Measurements from ENCODE around the gene CDK8.

Gene CDK8

DNA sequence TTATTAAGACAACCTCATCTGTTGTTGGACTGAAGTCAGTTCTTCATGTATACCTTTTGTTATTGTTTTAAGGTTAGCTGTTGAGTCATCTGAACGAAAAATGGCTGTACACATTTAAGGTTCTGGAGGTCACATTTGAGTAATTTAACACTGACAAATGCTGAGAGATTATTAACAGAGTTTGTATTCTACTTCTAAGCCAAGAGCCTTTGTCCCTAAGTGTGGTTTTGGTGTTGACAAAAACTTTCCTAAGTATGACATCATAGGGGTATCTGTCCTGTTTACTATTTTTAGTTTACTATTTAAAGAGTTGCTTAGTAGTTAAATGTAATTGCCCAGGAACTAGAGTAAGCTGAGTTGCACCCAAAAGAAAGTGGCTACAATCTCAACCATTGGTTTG lies 71.9 kb downstream of the CDK8 start:
- TF ChIP-seq, protein P1, sequence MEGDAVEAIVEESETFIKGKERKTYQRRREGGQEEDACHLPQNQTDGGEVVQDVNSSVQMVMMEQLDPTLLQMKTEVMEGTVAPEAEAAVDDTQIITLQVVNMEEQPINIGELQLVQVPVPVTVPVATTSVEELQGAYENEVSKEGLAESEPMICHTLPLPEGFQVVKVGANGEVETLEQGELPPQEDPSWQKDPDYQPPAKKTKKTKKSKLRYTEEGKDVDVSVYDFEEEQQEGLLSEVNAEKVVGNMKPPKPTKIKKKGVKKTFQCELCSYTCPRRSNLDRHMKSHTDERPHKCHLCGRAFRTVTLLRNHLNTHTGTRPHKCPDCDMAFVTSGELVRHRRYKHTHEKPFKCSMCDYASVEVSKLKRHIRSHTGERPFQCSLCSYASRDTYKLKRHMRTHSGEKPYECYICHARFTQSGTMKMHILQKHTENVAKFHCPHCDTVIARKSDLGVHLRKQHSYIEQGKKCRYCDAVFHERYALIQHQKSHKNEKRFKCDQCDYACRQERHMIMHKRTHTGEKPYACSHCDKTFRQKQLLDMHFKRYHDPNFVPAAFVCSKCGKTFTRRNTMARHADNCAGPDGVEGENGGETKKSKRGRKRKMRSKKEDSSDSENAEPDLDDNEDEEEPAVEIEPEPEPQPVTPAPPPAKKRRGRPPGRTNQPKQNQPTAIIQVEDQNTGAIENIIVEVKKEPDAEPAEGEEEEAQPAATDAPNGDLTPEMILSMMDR (IDR thresholded peaks at IDR 0.05; ENCODE audit: insufficient read depth, low read depth, low read length, missing control alignments) = no peak
- H3K4me3 ChIP-seq (ENCODE audit: low read length) = no peak overlapping the region
- DNase-seq (ENCODE audit: low read depth) = peak; percentile 39

DNA sequence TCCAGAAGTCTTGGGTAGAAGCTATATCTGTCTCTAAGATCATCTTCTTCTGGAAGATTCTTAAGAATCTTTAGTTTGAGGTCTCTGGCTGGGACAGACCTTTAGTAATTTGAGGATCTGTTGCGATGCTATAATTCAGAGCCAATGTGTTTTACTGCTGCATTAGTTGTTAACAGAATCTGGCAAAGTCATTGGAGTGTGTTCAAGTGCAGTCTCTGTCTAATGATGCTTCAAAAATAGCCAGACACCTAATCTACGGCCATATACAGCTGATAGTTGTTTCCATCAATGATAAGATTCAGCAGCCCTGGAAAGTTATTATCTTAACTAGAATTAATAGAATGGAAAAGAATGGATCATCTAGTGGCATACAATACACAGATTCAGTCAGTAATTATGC lies 72.6 kb downstream of the CDK8 start:
- H3K4me3 ChIP-seq (ENCODE audit: low read length) = no peak overlapping the region
- DNase-seq (ENCODE audit: low read depth) = no peak
- TF ChIP-seq, protein P1 (IDR thresholded peaks at IDR 0.05; ENCODE audit: insufficient read depth, low read depth, low read length, missing control alignments) = no peak

DNA sequence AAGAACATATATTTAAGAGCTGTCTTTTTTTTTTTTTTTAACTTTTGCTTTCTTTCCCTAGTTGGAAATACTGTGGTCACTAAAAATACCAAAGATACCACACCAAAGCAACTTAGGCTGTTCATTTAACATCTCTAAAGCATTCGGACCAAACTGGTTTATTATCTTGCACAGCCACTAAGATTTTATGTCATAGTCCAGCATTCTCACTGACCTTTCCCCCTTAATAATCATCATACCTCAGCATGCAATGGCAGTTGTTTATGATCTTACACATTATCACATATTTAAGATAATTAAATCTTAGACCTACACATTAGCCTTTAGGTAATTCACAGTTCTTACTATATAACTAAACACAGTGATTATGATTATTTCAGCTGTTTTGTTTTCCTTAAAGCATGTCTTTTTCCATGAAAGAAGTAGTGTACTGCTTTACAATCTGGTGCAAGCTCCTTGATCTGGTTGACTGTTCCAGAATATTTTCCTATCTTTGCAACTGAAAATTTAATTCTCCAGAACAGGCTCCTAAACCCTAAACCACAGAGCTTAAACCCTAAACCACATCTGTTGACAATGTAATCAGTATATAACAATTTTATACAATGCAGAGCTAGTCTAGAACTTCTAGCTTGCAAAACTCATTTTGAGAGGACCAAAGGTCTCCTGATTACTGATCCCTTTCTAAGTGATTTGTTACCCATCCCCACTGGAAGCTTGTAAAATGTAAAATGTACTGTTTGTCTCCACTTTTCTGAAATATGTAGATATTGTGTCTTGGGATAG lies 74.2 kb downstream of the CDK8 start:
- no peak for DNase-seq (ENCODE audit: low read depth)
- no peak overlapping the region for H3K4me3 ChIP-seq (ENCODE audit: low read length)
- TF ChIP-seq, protein P1 (IDR thresholded peaks at IDR 0.05; ENCODE audit: insufficient read depth, low read depth, low read length, missing control alignments) = no peak

DNA sequence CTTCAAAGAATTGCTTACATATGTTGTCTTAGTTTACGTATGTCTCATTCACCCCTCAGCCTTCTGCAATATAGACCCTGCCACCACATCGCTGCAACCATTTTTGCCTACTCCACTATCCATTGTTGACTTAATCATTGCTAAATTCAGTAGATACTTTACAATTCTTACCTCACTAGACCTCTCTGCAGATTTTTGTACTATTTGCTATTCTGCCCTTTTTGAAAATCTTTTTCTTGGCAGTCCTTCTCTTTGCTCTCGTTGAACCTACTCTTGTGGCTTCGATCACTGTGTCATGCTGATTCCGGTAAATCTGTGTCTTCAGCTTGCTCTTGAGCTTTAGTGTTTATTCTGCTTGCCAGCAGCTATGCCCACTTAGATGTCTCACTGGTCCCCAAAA lies 81.2 kb downstream of the CDK8 start:
- TF ChIP-seq, protein P1 (IDR thresholded peaks at IDR 0.05; ENCODE audit: insufficient read depth, low read depth, low read length, missing control alignments) = no peak
- no peak overlapping the region for H3K4me3 ChIP-seq (ENCODE audit: low read length)
- no peak for DNase-seq (ENCODE audit: low read depth)

DNA sequence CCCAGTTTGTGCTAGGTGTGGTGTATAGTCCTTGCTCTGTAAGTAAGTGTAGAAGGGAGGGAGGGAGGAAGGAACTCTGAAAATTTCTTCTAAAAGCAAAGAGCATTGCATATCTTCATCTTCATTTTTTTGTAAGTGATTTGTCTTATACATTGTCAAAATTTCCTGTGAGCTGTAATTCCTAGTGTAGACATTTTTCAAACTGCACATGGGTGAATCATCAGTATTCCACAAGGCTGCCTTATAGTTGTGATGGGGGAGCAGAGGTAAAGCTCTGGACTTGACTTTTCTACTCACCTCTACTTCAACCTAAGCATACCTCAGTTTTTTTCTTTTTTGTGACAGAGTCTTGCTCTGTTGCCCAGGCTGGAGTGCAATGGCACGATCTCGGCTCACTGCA lies 86.9 kb downstream of the CDK8 start:
- H3K4me3 ChIP-seq (ENCODE audit: low read length) = no peak overlapping the region
- TF ChIP-seq, protein P1 (IDR thresholded peaks at IDR 0.05; ENCODE audit: insufficient read depth, low read depth, low read length, missing control alignments) = no peak
- no peak for DNase-seq (ENCODE audit: low read depth)

DNA sequence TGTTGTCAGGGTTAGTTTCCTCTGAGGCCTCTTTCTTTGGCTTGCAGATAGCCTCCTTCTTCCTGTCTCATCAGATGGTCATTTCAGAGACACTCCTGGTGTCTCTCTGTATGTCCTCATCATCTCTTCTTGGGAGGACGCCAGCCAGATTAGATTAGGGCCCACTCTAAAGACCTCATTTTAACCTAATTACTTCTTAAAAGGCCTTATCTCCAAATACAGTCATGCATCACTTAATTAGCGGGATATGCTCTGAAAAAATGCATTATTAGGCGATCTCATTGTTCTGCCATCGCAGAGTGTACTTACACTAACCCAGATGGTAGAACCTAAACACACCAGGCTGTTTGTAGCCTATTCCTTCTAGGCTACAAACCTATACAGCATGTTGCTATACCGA lies 89.0 kb downstream of the CDK8 start:
- H3K4me3 ChIP-seq (ENCODE audit: low read length) = no peak overlapping the region
- DNase-seq (ENCODE audit: low read depth) = no peak
- TF ChIP-seq, protein P1 (IDR thresholded peaks at IDR 0.05; ENCODE audit: insufficient read depth, low read depth, low read length, missing control alignments) = no peak

DNA sequence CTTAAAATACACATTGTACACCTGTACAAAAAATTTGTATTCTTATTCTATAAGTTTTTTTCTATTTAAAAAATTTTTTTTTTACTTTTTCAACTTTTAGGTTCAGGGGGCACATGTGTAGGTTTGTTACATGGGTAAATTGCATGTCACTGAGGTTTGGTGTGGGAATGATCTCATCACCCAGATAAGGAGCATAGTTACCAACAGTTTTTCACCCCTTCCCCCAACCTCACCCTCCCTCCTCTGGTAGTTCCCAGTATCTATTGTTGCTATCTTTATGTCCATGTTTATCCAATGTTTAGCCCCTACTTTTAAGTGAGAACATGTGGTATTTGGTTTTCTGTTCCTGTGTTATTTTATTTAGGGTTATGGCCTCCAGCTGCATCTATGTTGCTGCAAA lies 89.9 kb downstream of the CDK8 start:
- DNase-seq (ENCODE audit: low read depth) = no peak
- TF ChIP-seq, protein P1 (IDR thresholded peaks at IDR 0.05; ENCODE audit: insufficient read depth, low read depth, low read length, missing control alignments) = no peak
- no peak overlapping the region for H3K4me3 ChIP-seq (ENCODE audit: low read length)

Data from epithelial cell of esophagus (primary cell).